Stomach (tissue), 9 donors: Measurements from ENCODE around the gene B3GNT8. TPM values are rescaled to one million over a fixed set of nuclear protein-coding genes. Genes with fewer than 3 reads are reported as not detected.
A peak's percentile ranks its signal among the peaks of the same experiment; 100 is the strongest.

Experiments used
- DNase-seq, 2 donors: peaks; one replicate each; pipeline versions ENCODE4 v3.0.0 to v3.0.0-alpha.2; 2013 to 2019
- H3K27ac ChIP-seq, 5 donors: fragments of 200-600 bp in 4 of 5; sonication (generic) in 4 of 5; one replicate each; pipeline ENCODE4 v1.5.1; 2013 to 2019; ENCODE audit warnings: mild to moderate bottlenecking in 1 of 5, moderate library complexity in 1 of 5
- H3K27me3 ChIP-seq, 3 donors: fragments of 200-600 bp; sonication (generic); one replicate each; pipeline ENCODE4 v1.5.1; 2017 to 2019; ENCODE audit warnings: mixed run types in 1 of 3
- H3K36me3 ChIP-seq, 4 donors: fragments of 200-600 bp; sonication (generic); 1 replicate in 3 of 4; 2 replicates in 1 of 4; pipeline ENCODE4 v1.5.1; 2016 to 2019
- H3K4me1 ChIP-seq, 4 donors: fragments of 200-600 bp; sonication (generic); one replicate each; pipeline ENCODE4 v1.5.1; 2016 to 2019
- H3K4me3 ChIP-seq, 4 donors: fragments of 200-600 bp; sonication (generic) in 3 of 4; one replicate each; pipeline ENCODE4 v1.5.1; 2016 to 2019; ENCODE audit warnings: mild to moderate bottlenecking in 1 of 4
- H3K9me3 ChIP-seq, 4 donors: fragments of 200-600 bp; sonication (generic); one replicate each; pipeline ENCODE4 v1.5.1; 2016 to 2019
- CTCF ChIP-seq, 7 experiments: fragments of 450-650 bp in 4 of 7; fragments of 200-600 bp in 3 of 7; sonication (generic) in 3 of 7; IDR thresholded peaks; one replicate each; pipeline ENCODE4 v1.5.1; 2016 to 2019; ENCODE audit warnings: antibody characterized with exemption in 7 of 7, control low read depth in 2 of 7, mild to moderate bottlenecking in 1 of 7
- EP300 ChIP-seq: sonication (generic); formaldehyde crosslinking; IDR thresholded peaks from one replicate; pipeline ENCODE4 v1.6.1; 2017; ENCODE audit warnings: antibody characterized with exemption
- POLR2A ChIP-seq, 4 donors: fragments of 450-650 bp; IDR thresholded peaks; one replicate each; pipeline ENCODE4 v1.6.1; 2016; ENCODE audit warnings: antibody characterized with exemption in 4 of 4, control low read depth in 2 of 4, mild to moderate bottlenecking in 1 of 4, moderate library complexity in 1 of 4
- POLR2AphosphoS5 ChIP-seq, 3 donors: sonication (generic); formaldehyde crosslinking; IDR thresholded peaks; one replicate each; pipeline ENCODE4 v1.6.1; 2016; ENCODE audit warnings: antibody characterized with exemption in 3 of 3
- WGBS, 5 donors: extraction: QIAGEN DNeasy Blood & Tissue Kit in 3 of 5; methylation state at CpG; one replicate each; pipeline versions ENCODE4 v1.1.5 to v1.1.7; 2013 to 2018; 5-methylcytosine and 5-hydroxymethylcytosine counted together
- intact Hi-C: fragments of 100-400 bp; cut with DNase I; formaldehyde crosslinking; loops from one replicate; pipeline ENCODE4 v1.15.1; 2023; ENCODE audit warnings: low total_unique reads
- polyA plus RNA-seq, 3 donors: library from polyadenylated mRNA; stranded (reverse); fragments of 200-250 nt; gene quantifications; one replicate each; pipeline ENCODE4 v1.2.3, GENCODE V29; 2013
- total RNA-seq, 5 donors: library from RNA; depleted of rRNA; stranded (reverse); fragments of >200 nt; gene quantifications; one replicate each; pipeline versions ENCODE4 v1.1.0 to v1.2.3, GENCODE V29; 2014 to 2016
- donor health status: healthy with polysubstance abuse.
- donor health status: Bipolar disorder and iron deficiency.
- donor health status: healthy.

B3GNT8 gene
- total and polyA plus RNA-seq, 8 donors: 0.92 to 158 (median 5.4) TPM; not detected in 2

- intact Hi-C loops: no loop called here
- no peaks in the 10 kb centered on the region for H3K9me3 ChIP-seq
- H3K4me1 ChIP-seq: peaks cover 0 to 15% (median 14%) of the 10 kb centered on the region in 4 donors
- peaks cover 30 to 78% (median 75%) of the 10 kb centered on the region in 4 donors for H3K36me3 ChIP-seq
- TF ChIP-seq EP300 (no peak), CTCF (IDR thresholded peaks at IDR 0.05) (no peak), POLR2A (IDR thresholded peaks at IDR 0.05) (no peak)
- no peak overlapping the region for H3K27ac ChIP-seq
- 74 to 77% (median 75%) methylated on average over 5 of the region's 5 CpGs for WGBS, 5 donors
- H3K27me3 ChIP-seq: no peaks in the 10 kb centered on the region
- DNase-seq: no peak
- H3K4me3 ChIP-seq: no peak overlapping the region
Observed at GRCh38 chr19:41434450-41434849, 7.3 kb upstream of the B3GNT8 start.

- H3K36me3 ChIP-seq: peaks cover 29 to 77% (median 74%) of the 10 kb centered on the region in 4 donors
- DNase-seq: no peak
- H3K4me1 ChIP-seq: peaks cover 8 to 13% (median 12%) of the 10 kb centered on the region in 4 donors
- H3K27me3 ChIP-seq: no peaks in the 10 kb centered on the region
- intact Hi-C loops: no loop called here
- H3K9me3 ChIP-seq: no peaks in the 10 kb centered on the region
- 85 to 92% (median 89%) methylated on average over 12 to 18 of the region's 18 CpGs for WGBS, 5 donors
- H3K4me3 ChIP-seq: no peak overlapping the region
- H3K27ac ChIP-seq: no peak overlapping the region
- no peak for TF ChIP-seq EP300
- TF ChIP-seq POLR2AphosphoS5 (IDR thresholded peaks at IDR 0.05): no peak
- TF ChIP-seq POLR2A (IDR thresholded peaks at IDR 0.05): no peak
- TF ChIP-seq CTCF (IDR thresholded peaks at IDR 0.05): no peak
Observed at GRCh38 chr19:41433171-41433570, 6.0 kb upstream of the B3GNT8 start.

GRCh38 chr19:41431426-41432386 is 4.5 kb upstream of the B3GNT8 start:
- Histone ChIP-seq H3K27ac (peak overlapping the region in 2 of 5 donors; percentile 14 to 40), H3K4me3 (no peak overlapping the region), H3K36me3 (peaks cover 23 to 62% (median 60%) of the 10 kb centered on the region in 4 donors), H3K4me1 (peaks cover 21 to 25% (median 24%) of the 10 kb centered on the region in 4 donors), H3K9me3 (no peaks in the 10 kb centered on the region), H3K27me3 (no peaks in the 10 kb centered on the region)
- peak in 1 of 2 donors; percentile 60 for DNase-seq
- 60 to 67% (median 65%) methylated on average over 23 of the region's 23 CpGs for WGBS, 5 donors
- no peak for TF ChIP-seq EP300
- TF ChIP-seq POLR2A (IDR thresholded peaks at IDR 0.05): no peak
- TF ChIP-seq POLR2AphosphoS5 (IDR thresholded peaks at IDR 0.05): no peak
- peak in 2 of 7 experiments; percentile 16 to 17 for TF ChIP-seq CTCF (IDR thresholded peaks at IDR 0.05)
- intact Hi-C loops: no loop called here

GRCh38 chr19:41430922-41431321 is 3.7 kb upstream of the B3GNT8 start:
- H3K4me1 ChIP-seq: peaks cover 27 to 33% (median 32%) of the 10 kb centered on the region in 4 donors
- intact Hi-C loops: no loop called here
- H3K27ac ChIP-seq: peak overlapping the region in 1 of 5 donors; percentile 31
- peaks cover 18 to 59% (median 56%) of the 10 kb centered on the region in 4 donors for H3K36me3 ChIP-seq
- WGBS, 5 donors: 80 to 95% (median 88%) methylated on average over 6 of the region's 6 CpGs
- DNase-seq: no peak
- H3K9me3 ChIP-seq: no peaks in the 10 kb centered on the region
- H3K27me3 ChIP-seq: no peaks in the 10 kb centered on the region
- no peak overlapping the region for H3K4me3 ChIP-seq
- TF ChIP-seq POLR2A (IDR thresholded peaks at IDR 0.05) (no peak), EP300 (no peak), CTCF (IDR thresholded peaks at IDR 0.05) (no peak), POLR2AphosphoS5 (IDR thresholded peaks at IDR 0.05) (no peak)
